Measurements from ENCODE around the gene ODC1. TPM values are rescaled to one million over a fixed set of nuclear protein-coding genes. Genes with fewer than 3 reads are reported as not detected.

Gene ODC1
- total RNA-seq, 1 experiment from 2014 or later, result 231 TPM

DNA sequence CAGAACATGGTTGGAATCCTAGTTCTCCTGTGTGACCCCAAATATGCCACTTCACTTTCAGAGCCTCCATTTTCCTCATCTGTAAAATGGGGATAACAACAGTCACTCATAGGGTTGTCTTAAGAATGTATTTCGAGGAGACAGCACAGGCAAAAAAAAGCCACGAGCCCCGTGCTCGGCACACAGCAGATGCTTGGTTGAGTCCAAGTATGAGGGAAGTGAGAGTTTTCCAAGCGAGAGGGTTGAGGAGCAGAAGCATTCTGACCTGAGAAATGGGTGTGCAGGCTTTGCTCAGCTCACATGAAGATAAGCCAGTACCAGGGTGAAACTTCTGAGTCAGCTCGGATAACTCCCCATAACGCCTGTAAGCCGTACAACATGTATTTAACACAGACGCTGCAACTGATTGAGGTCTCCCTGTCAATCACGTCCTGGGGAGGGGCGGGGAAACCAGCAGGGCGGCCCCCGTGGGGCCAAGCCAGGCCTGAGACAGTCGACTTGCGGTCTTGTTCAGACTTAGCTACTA, 23.0 kb upstream of the ODC1 start:
- TF ChIP-seq, protein P1, sequence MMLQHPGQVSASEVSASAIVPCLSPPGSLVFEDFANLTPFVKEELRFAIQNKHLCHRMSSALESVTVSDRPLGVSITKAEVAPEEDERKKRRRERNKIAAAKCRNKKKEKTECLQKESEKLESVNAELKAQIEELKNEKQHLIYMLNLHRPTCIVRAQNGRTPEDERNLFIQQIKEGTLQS (IDR thresholded peaks at IDR 0.05), result no peak
- TF ChIP-seq, protein P2, sequence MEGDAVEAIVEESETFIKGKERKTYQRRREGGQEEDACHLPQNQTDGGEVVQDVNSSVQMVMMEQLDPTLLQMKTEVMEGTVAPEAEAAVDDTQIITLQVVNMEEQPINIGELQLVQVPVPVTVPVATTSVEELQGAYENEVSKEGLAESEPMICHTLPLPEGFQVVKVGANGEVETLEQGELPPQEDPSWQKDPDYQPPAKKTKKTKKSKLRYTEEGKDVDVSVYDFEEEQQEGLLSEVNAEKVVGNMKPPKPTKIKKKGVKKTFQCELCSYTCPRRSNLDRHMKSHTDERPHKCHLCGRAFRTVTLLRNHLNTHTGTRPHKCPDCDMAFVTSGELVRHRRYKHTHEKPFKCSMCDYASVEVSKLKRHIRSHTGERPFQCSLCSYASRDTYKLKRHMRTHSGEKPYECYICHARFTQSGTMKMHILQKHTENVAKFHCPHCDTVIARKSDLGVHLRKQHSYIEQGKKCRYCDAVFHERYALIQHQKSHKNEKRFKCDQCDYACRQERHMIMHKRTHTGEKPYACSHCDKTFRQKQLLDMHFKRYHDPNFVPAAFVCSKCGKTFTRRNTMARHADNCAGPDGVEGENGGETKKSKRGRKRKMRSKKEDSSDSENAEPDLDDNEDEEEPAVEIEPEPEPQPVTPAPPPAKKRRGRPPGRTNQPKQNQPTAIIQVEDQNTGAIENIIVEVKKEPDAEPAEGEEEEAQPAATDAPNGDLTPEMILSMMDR (IDR thresholded peaks at IDR 0.05 in 2 of 3, conservative IDR thresholded peaks at IDR 0.05 in 1 of 3; ENCODE audit: borderline replicate concordance in 1 of 3, insufficient read depth in 1 of 3, low read depth in 2 of 3, low read length in 2 of 3), result no peak
- TF ChIP-seq POLR2A (IDR thresholded peaks at IDR 0.05; ENCODE audit: borderline replicate concordance, extremely low read depth, insufficient read depth, insufficient read length) (no peak), SP1 (IDR thresholded peaks at IDR 0.05; ENCODE audit: low read depth) (no peak), EZH2 (IDR thresholded peaks at IDR 0.05) (no peak), RAD21 (IDR thresholded peaks at IDR 0.05; ENCODE audit: low read depth) (no peak), JUND (IDR thresholded peaks at IDR 0.05) (no peak), ZFX (IDR thresholded peaks at IDR 0.05) (no peak), MAX (IDR thresholded peaks at IDR 0.05) (no peak), CEBPB (IDR thresholded peaks at IDR 0.05; ENCODE audit: low read depth) (no peak), FOSL1 (IDR thresholded peaks at IDR 0.05; ENCODE audit: low read depth) (no peak), TCF7L2 (IDR thresholded peaks at IDR 0.05; ENCODE audit: borderline replicate concordance, extremely low read depth, insufficient read depth, insufficient read length) (no peak), REST (IDR thresholded peaks at IDR 0.05; ENCODE audit: low read depth) (no peak)
- H3K27me3 ChIP-seq (ENCODE audit: insufficient read depth, low read length), result no peaks in the 10 kb centered on the region
- H3K36me3 ChIP-seq (ENCODE audit: control insufficient read depth in 1 of 2, insufficient read depth in 2 of 2, low read length in 2 of 2), result no peaks in the 10 kb centered on the region
- H3K4me1 ChIP-seq (ENCODE audit: control insufficient read depth in 1 of 2, insufficient read depth in 2 of 2, low read length in 2 of 2), result no peaks in the 10 kb centered on the region
- H3K9me2 ChIP-seq (ENCODE audit: insufficient read depth), result no peaks in the 10 kb centered on the region
- intact Hi-C loops (cut with micrococcal nuclease), result no loop called here
- ATAC-seq (no peak), DNase-seq (ENCODE audit: low read depth, low spot score) (no peak)
- no peaks in the 10 kb centered on the region for H3K9me3 ChIP-seq (ENCODE audit: control insufficient read depth in 1 of 2, insufficient read depth in 1 of 2, low read depth in 1 of 2, low read length in 2 of 2)
- no peak overlapping the region for H2AFZ ChIP-seq (ENCODE audit: low read depth, low read length, poor library complexity, severe bottlenecking)
- no TSS peak for BruUV-seq (replicated peaks)
- H3K4me3 ChIP-seq (replicated peaks in 1 of 2; ENCODE audit: low read depth in 1 of 2, low read length in 2 of 2), result no peak overlapping the region
- ChIA-PET CTCF (no interaction called here), RAD21 (ENCODE audit: low non-redundant PET in 1 of 2, low total read pairs in 2 of 2, uncharacterized antibody in 2 of 2, unreplicated experiment in 2 of 2) (no interaction called here), POLR2A (no interaction called here)
- no peak overlapping the region for H3K27ac ChIP-seq (ENCODE audit: low read depth, low read length)
- no peak overlapping the region for H3K9ac ChIP-seq (ENCODE audit: low read length)
- no peak overlapping the region for H3K4me2 ChIP-seq (ENCODE audit: low read length)
- no peaks in the 10 kb centered on the region for H4K20me1 ChIP-seq (ENCODE audit: insufficient read depth)
- H3K79me2 ChIP-seq (ENCODE audit: insufficient read depth, low read length), result no peaks in the 10 kb centered on the region
